ENCODE data around the gene TNS3.

GRCh38 chr7:47454069-47454973, 127.6 kb downstream of the TNS3 start:
- no peak for TF ChIP-seq ESRRA (IDR thresholded peaks at IDR 0.05; ENCODE audit: low read length)
- no peak for TF ChIP-seq CTCF (IDR thresholded peaks at IDR 0.05 in 2 of 3, conservative IDR thresholded peaks at IDR 0.05 in 1 of 3; ENCODE audit: control insufficient read depth in 2 of 3, extremely low read depth in 1 of 3, insufficient read depth in 1 of 3, low read depth in 3 of 3, low read length in 3 of 3)
- no peak for TF ChIP-seq SMC3 (IDR thresholded peaks at IDR 0.05; ENCODE audit: borderline replicate concordance, low read length)
- TF ChIP-seq EP300 (IDR thresholded peaks at IDR 0.05; ENCODE audit: borderline replicate concordance in 1 of 2, control insufficient read depth in 1 of 2, low read depth in 2 of 2, low read length in 2 of 2) = no peak
- TF ChIP-seq YY1 (IDR thresholded peaks at IDR 0.05; ENCODE audit: low read depth, low read length) = no peak
- no peak for TF ChIP-seq REST (IDR thresholded peaks at IDR 0.05; ENCODE audit: low read depth, low read length)
- no peak for TF ChIP-seq CHD2 (IDR thresholded peaks at IDR 0.05; ENCODE audit: borderline replicate concordance, low read depth, low read length)
- no peak for TF ChIP-seq NBN (IDR thresholded peaks at IDR 0.05)
- TF ChIP-seq BRCA1 (IDR thresholded peaks at IDR 0.05; ENCODE audit: low read depth, low read length) = no peak
- no peak for TF ChIP-seq EZH2 (IDR thresholded peaks at IDR 0.05; ENCODE audit: borderline replicate concordance, control insufficient read depth, low read depth, low read length)
- TF ChIP-seq PML (IDR thresholded peaks at IDR 0.05; ENCODE audit: low read length) = no peak
- TF ChIP-seq RAD21 (IDR thresholded peaks at IDR 0.05; ENCODE audit: insufficient read depth, low read depth, low read length) = no peak

All from GM12878 (cell line).